Liver (tissue), 9 donors: ENCODE data around the gene ZNF740. TPM values are rescaled to one million over a fixed set of nuclear protein-coding genes. Genes with fewer than 3 reads are reported as not detected.
A peak's percentile ranks its signal among the peaks of the same experiment; 100 is the strongest.

ENCODE experiments used
- DNase-seq: peaks from one replicate; pipeline ENCODE4 v3.0.0-alpha.2; 2017; ENCODE audit warnings: low spot score
- H3K27ac ChIP-seq, 2 donors: one replicate each; pipeline ENCODE4 v1.7.0; 2013; ENCODE audit warnings: inconsistent platforms in 2 of 2, low read length in 2 of 2, control low read depth in 1 of 2, low read depth in 1 of 2, mild to moderate bottlenecking in 1 of 2
- H3K27me3 ChIP-seq, 4 donors: one replicate each; pipeline versions ENCODE4 v1.6.1 to v1.7.0; 2013; ENCODE audit warnings: low read length in 3 of 4, inconsistent platforms in 1 of 4, mild to moderate bottlenecking in 1 of 4, moderate library complexity in 1 of 4; ENCODE audit not compliant: control insufficient read depth in 4 of 4, insufficient read depth in 4 of 4
- H3K36me3 ChIP-seq, 4 donors: one replicate each; pipeline versions ENCODE4 v1.6.1 to v1.7.0; 2013; ENCODE audit warnings: low read length in 3 of 4, mild to moderate bottlenecking in 3 of 4, low read depth in 1 of 4, moderate library complexity in 1 of 4; ENCODE audit not compliant: control insufficient read depth in 4 of 4, insufficient read depth in 3 of 4
- H3K4me1 ChIP-seq, 4 donors: one replicate each; pipeline versions ENCODE4 v1.6.1 to v1.7.0; 2013; ENCODE audit warnings: low read length in 3 of 4, mild to moderate bottlenecking in 3 of 4, moderate library complexity in 1 of 4; ENCODE audit not compliant: control insufficient read depth in 4 of 4, insufficient read depth in 4 of 4
- H3K4me3 ChIP-seq, 3 donors: one replicate each; pipeline versions ENCODE4 v1.6.1 to v1.7.0; 2013; ENCODE audit warnings: low read length in 3 of 3, control low read depth in 1 of 3, low read depth in 1 of 3, mild to moderate bottlenecking in 1 of 3
- H3K9ac ChIP-seq, 2 donors: one replicate each; pipeline ENCODE4 v1.7.0; 2013; ENCODE audit warnings: low read length in 2 of 2, mild to moderate bottlenecking in 2 of 2, moderate library complexity in 2 of 2, control low read depth in 1 of 2, low read depth in 1 of 2
- H3K9me3 ChIP-seq, 4 donors: one replicate each; pipeline versions ENCODE4 v1.6.1 to v1.7.0; 2013; ENCODE audit warnings: low read length in 3 of 4; ENCODE audit not compliant: control insufficient read depth in 4 of 4
- EGR1 ChIP-seq, 2 donors: IDR thresholded peaks; 2 replicates each; pipeline ENCODE4 v1.6.1; 2016 to 2018; ENCODE audit warnings: antibody characterized with exemption in 2 of 2, low read depth in 2 of 2
- FOXA1 ChIP-seq: IDR thresholded peaks from 2 replicates; pipeline ENCODE4 v1.6.1; 2016; ENCODE audit warnings: antibody characterized with exemption
- GABPA ChIP-seq, 2 donors: IDR thresholded peaks in 1 of 2; conservative IDR thresholded peaks in 1 of 2; 2 replicates each; pipeline ENCODE4 v1.6.1; 2016; ENCODE audit warnings: antibody characterized with exemption in 2 of 2, mild to moderate bottlenecking in 1 of 2, moderate library complexity in 1 of 2
- HNF4A ChIP-seq, 2 donors: conservative IDR thresholded peaks; 2 replicates each; pipeline ENCODE4 v1.6.1; 2016; ENCODE audit warnings: antibody characterized with exemption in 2 of 2, mild to moderate bottlenecking in 2 of 2
- HNF4G ChIP-seq: IDR thresholded peaks from 2 replicates; pipeline ENCODE4 v1.6.1; 2016; ENCODE audit warnings: antibody characterized with exemption
- JUND ChIP-seq, 2 donors: IDR thresholded peaks; 2 replicates each; pipeline ENCODE4 v1.6.1; 2016; ENCODE audit warnings: antibody characterized with exemption in 2 of 2
- RAD21 ChIP-seq, 2 donors: IDR thresholded peaks; 2 replicates each; pipeline ENCODE4 v1.6.1; 2016; ENCODE audit warnings: antibody characterized with exemption in 2 of 2, mild to moderate bottlenecking in 2 of 2
- RXRA ChIP-seq, 2 donors: IDR thresholded peaks; 2 replicates each; pipeline ENCODE4 v1.6.1; 2017 to 2018; ENCODE audit warnings: antibody characterized with exemption in 2 of 2, mild to moderate bottlenecking in 1 of 2
- TAF1 ChIP-seq: conservative IDR thresholded peaks from 2 replicates; pipeline ENCODE4 v1.6.1; 2016; ENCODE audit warnings: antibody characterized with exemption, mild to moderate bottlenecking
- WGBS: extraction: QIAGEN DNeasy Blood & Tissue Kit; methylation state at CpG from one replicate; pipeline ENCODE4 v1.1.7; 2013; 5-methylcytosine and 5-hydroxymethylcytosine counted together
- polyA plus RNA-seq, 2 donors: library from polyadenylated mRNA; stranded (reverse) in 1 of 2; unstranded in 1 of 2; fragments of 200-250 nt in 1 of 2; fragments of >200 nt in 1 of 2; fragmentation: Nextera tagmentation in 1 of 2; extraction: Ambion mirVana in 1 of 2; gene quantifications; one replicate each; pipeline versions ENCODE4 v1.2.1 to v1.2.3, GENCODE V29; 2013 to 2015
- total RNA-seq, 2 donors: library from RNA; depleted of rRNA; stranded (reverse); fragments of >200 nt; gene quantifications; one replicate each; pipeline ENCODE4 v1.2.3, GENCODE V29; 2014
- TF ChIP-seq, protein P1 (sequence below): fragments of 150-350 bp; IDR thresholded peaks from 2 replicates; pipeline ENCODE4 v1.5.1; 2017; ENCODE audit warnings: improper control_type of control experiment, low read depth, low read length; ENCODE audit not compliant: missing input control
- TF ChIP-seq, protein P2 (sequence below): IDR thresholded peaks from 2 replicates; pipeline ENCODE4 v1.6.1; 2016; ENCODE audit warnings: antibody characterized with exemption, mild to moderate bottlenecking
- TF ChIP-seq, protein P3 (sequence below): IDR thresholded peaks from 2 replicates; pipeline ENCODE4 v1.6.1; 2016; ENCODE audit warnings: antibody characterized with exemption
- TF ChIP-seq, protein P4 (sequence below): IDR thresholded peaks from 2 replicates; pipeline ENCODE4 v1.6.1; 2016; ENCODE audit warnings: antibody characterized with exemption
- donor health status: healthy.
- donor health status: healthy.
- donor health status: healthy.
- donor health status: healthy.
- donor health status: healthy.

ZNF740 gene
- total and polyA plus RNA-seq, 4 donors = 1.4 to 14.4 (median 6.3) TPM

DNA sequence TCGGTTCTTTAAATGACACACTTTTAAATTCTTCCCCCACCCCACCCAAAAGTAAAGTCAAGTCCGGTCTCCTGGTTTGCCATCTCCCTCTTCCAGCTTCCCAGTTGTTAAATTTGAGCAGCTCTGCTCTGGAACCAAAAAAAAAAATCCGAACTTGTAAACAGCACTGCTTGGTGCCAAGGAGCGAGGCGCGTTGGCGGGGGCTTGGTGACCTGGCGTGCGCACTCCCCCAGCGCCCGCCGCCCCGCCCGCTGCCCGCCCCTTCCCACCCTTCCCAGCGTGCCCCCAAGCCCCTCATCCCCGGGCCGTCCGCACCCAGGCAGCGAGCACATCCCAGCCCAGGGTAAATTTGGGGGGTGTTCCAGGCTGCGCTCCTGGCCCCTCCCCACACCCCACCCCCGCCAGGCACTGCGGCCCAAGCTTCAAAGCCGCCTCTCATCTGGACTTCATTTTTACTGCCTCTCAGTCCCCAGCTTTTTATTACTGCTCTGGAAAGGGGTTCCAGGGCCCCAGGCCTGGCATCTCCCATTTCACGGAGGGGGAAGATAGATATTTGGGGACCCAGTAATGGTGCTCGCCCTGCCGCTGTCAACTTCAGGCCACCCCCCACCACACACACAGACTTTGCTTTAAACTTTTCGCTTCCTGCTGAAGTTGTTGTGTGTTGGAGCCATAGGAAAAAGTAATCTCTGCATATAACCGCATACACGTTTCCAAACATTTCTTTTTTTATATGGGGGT is 38.2 kb downstream of the ZNF740 start:
- Histone ChIP-seq H3K4me3 (peak overlapping the region in 2 of 3 donors; percentile 52 to 57), H3K27ac (peak overlapping the region; percentile 39 to 98), H3K27me3 (no peaks in the 10 kb centered on the region), H3K9ac (no peak overlapping the region), H3K9me3 (no peaks in the 10 kb centered on the region), H3K4me1 (peaks cover 0 to 35% (median 10%) of the 10 kb centered on the region in 4 donors), H3K36me3 (no peaks in the 10 kb centered on the region)
- DNase-seq = no peak
- 65% methylated on average over 30 of the region's 30 CpGs for WGBS
- no peak for TF ChIP-seq EGR1 (IDR thresholded peaks at IDR 0.05; ENCODE audit: low read depth in 2 of 2)

DNA sequence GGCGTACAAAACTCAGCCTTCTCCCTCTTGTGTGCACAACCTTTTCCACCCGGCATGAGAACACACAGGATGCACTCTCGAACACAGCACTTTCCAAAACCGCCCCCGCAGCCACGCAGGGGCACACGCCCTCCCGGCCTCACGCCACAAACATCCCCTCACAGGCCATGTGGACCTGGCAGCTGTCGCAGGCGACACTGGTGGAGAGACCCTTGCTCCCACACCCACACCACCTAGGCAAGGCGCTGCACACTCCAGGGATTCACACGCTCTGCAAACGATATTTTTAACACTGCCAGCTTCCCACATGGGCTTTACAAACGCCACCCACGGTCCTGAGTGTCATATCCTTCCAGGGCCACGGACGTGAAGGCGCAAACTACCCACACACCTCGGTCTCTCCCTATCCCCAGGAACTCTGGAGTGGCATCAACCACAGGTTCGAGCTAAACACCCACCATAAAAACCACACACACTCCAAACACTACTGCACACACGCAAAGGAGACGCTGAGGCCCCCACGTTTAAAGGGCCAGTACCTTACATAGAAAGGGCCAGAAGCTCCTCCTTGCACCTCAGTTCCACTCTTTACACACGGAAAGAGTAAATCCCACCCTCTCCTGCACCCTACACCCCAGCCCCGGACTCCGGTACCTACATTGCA is 38.9 kb downstream of the ZNF740 start:
- Histone ChIP-seq H3K9ac (peak overlapping the region in 1 of 2 donors; percentile 28), H3K27me3 (no peaks in the 10 kb centered on the region), H3K4me1 (peaks cover 0 to 28% (median 10%) of the 10 kb centered on the region in 4 donors), H3K36me3 (no peaks in the 10 kb centered on the region), H3K4me3 (peak overlapping the region in 2 of 3 donors; percentile 52 to 57), H3K9me3 (no peaks in the 10 kb centered on the region), H3K27ac (peak overlapping the region; percentile 39 to 98)
- TF ChIP-seq FOXA1 (no peak), GABPA (IDR thresholded peaks at IDR 0.05 in 1 of 2, conservative IDR thresholded peaks at IDR 0.05 in 1 of 2) (no peak), RAD21 (IDR thresholded peaks at IDR 0.05) (no peak), JUND (IDR thresholded peaks at IDR 0.05) (no peak), RXRA (IDR thresholded peaks at IDR 0.05) (no peak), HNF4G (no peak), HNF4A (conservative IDR thresholded peaks at IDR 0.05) (no peak), TAF1 (no peak)
- TF ChIP-seq, protein P1, sequence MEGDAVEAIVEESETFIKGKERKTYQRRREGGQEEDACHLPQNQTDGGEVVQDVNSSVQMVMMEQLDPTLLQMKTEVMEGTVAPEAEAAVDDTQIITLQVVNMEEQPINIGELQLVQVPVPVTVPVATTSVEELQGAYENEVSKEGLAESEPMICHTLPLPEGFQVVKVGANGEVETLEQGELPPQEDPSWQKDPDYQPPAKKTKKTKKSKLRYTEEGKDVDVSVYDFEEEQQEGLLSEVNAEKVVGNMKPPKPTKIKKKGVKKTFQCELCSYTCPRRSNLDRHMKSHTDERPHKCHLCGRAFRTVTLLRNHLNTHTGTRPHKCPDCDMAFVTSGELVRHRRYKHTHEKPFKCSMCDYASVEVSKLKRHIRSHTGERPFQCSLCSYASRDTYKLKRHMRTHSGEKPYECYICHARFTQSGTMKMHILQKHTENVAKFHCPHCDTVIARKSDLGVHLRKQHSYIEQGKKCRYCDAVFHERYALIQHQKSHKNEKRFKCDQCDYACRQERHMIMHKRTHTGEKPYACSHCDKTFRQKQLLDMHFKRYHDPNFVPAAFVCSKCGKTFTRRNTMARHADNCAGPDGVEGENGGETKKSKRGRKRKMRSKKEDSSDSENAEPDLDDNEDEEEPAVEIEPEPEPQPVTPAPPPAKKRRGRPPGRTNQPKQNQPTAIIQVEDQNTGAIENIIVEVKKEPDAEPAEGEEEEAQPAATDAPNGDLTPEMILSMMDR = no peak
- TF ChIP-seq, protein P2, sequence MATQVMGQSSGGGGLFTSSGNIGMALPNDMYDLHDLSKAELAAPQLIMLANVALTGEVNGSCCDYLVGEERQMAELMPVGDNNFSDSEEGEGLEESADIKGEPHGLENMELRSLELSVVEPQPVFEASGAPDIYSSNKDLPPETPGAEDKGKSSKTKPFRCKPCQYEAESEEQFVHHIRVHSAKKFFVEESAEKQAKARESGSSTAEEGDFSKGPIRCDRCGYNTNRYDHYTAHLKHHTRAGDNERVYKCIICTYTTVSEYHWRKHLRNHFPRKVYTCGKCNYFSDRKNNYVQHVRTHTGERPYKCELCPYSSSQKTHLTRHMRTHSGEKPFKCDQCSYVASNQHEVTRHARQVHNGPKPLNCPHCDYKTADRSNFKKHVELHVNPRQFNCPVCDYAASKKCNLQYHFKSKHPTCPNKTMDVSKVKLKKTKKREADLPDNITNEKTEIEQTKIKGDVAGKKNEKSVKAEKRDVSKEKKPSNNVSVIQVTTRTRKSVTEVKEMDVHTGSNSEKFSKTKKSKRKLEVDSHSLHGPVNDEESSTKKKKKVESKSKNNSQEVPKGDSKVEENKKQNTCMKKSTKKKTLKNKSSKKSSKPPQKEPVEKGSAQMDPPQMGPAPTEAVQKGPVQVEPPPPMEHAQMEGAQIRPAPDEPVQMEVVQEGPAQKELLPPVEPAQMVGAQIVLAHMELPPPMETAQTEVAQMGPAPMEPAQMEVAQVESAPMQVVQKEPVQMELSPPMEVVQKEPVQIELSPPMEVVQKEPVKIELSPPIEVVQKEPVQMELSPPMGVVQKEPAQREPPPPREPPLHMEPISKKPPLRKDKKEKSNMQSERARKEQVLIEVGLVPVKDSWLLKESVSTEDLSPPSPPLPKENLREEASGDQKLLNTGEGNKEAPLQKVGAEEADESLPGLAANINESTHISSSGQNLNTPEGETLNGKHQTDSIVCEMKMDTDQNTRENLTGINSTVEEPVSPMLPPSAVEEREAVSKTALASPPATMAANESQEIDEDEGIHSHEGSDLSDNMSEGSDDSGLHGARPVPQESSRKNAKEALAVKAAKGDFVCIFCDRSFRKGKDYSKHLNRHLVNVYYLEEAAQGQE = no peak
- TF ChIP-seq, protein P3, sequence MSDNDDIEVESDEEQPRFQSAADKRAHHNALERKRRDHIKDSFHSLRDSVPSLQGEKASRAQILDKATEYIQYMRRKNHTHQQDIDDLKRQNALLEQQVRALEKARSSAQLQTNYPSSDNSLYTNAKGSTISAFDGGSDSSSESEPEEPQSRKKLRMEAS = no peak
- TF ChIP-seq, protein P4, sequence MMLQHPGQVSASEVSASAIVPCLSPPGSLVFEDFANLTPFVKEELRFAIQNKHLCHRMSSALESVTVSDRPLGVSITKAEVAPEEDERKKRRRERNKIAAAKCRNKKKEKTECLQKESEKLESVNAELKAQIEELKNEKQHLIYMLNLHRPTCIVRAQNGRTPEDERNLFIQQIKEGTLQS = no peak
- no peak for DNase-seq
- WGBS = 32% methylated on average over 27 of the region's 27 CpGs
